Stimulated activated naive CD4-positive, alpha-beta T cell treated with Interleukin-2 at 50 U/mL for 16 hours (primary cell): ENCODE results near the gene SPCS1.
"Not testable (repeated sequence)": the region's sequence is repeated elsewhere in the genome, so short reads cannot be mapped to it uniquely, and the experiment has no call there.

Experiments
- DNase-seq: peaks from one replicate; lab custom pipeline; 2025; lab: John Stamatoyannopoulos, UW

SPCS1 gene

DNA sequence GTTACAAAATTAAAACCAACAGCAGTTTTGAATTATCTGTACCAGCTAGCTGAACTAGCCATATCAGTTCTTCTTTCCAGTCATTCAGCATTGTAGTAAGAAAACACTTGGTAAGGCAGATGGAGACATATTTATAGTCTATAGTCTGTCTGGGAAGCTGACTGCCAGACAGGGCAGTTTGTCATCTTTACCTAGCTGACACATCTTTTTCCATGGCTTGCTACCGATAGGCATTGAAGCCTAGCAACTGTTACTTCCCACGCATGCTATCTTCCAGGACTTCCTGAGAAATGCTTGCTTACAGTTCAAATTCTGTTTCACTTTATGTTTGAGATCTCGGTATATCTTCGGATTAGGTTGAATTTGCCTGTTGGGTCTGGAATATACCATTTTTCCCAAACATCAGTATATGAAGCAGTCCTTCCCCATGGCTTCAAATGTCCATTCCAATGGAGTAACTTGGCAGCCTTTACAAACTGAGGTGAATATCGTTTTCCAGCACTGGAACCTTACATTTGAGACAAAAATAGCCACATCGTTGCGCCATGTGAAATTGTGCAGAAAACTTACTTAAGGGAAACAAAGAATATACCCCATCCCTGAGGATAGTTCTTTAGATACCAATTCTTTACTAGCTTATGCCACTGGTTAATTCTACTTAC, 11.2 kb upstream of the SPCS1 start:
- no peak for DNase-seq

DNA sequence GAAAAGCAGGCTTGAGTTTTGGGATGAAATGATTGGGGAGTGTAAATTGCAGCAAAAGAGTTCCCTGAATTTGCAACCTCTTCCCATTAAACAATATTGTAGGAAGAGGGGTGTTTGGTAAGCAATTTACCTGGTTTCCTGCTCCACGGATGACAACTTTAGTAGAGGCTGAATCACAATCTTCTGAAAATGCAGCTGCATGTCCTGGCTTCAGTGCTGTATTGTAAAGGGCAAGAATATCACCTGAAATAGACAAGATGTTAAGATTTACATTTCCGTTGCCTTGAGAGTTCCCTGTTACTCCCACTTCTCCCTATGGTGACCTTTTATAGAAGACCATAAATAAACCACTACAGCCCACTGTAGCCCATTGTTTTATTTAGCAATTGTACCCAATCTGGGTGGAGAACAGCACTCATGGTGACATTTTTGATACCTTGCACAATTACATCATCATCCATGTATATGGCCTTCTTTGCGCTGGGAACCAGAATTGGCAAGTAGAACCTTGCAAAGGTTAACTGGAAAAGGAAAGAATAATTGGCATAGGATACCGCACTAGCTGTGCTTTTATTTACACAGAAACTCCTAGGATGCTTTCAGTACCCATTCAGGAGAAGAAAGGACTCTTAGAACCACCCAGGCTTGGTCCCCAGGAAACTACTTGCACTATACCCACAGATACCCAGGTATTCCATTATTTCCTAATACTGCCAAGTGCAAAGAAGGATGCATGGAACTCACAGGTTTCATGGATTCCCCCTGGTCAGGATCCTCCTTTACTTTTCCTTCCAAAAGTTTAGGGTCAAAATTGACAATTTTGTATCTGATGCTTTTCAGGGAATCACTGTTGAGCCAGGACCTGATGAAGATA, 9.9 kb upstream of the SPCS1 start:
- no peak for DNase-seq

DNA sequence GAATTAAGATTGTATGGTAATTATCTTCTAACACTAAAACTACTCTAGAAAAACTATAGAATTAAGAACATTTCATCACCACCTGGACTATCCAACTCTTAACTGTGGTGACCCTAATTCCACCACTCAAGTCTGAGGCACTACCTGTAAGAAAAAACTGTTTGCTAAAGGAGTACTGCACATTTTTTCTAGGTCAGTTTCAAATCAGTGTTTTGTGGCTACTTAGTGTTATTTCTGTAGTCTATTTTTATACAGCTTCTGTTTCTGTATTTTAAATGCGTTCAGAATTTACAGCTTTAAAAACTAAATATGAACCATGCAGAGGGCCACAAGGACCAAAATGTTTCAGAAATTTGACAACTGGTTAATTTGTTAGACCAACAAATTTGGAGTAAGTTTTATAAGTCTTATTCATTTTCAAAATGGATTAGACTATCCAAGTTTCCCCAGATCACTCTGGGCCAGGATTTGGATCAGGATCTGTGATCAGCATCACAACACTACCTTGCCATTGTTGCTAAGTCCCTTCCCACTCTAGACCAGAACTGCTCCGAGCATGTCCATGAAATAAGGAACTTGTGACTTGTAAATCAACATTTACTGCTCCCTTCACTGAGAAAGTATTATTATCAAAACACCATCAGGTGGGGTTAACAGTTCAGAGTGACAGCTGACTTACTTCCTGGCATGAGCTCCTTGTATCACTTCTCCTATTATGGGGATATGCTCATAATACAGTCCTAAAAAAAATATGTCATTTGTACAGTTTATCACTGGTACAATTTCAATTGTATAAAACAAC, 8.9 kb upstream of the SPCS1 start:
- DNase-seq = no peak

DNA sequence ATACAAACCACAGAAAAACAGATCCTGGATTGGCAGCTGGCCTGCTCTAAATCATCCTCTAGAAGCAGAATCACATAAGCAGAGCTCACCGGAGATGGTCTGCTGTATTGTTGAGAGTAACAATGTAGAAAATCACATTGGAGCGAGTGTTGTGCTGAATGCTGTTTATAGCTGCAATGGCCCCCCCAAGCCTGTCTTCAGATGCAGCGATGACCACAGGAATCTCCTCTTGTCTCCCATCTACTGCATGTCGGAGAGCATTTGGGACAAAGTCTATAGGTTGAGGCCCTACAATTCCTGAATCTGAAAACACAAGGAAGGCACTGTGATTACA, 8.3 kb upstream of the SPCS1 start:
- no peak for DNase-seq

DNA sequence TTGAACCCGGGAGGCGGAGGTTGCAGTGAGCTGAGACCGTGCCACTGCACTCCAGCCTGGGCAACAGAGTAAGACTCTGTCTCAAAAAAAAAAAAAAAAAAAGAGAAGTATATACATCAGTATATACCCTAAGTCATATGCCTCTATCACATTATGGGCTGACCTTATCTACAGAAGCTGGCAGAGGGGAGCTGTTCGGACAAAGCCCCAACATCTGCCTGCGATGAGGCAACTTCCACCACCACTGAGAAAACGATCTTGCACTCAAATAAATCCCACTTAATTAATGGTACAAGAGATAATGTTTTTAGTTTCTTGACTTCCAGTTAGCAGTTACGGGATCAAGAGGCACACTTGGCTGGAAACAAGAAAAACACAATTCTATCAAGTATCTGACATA, 2.6 kb upstream of the SPCS1 start:
- DNase-seq = no peak

DNA sequence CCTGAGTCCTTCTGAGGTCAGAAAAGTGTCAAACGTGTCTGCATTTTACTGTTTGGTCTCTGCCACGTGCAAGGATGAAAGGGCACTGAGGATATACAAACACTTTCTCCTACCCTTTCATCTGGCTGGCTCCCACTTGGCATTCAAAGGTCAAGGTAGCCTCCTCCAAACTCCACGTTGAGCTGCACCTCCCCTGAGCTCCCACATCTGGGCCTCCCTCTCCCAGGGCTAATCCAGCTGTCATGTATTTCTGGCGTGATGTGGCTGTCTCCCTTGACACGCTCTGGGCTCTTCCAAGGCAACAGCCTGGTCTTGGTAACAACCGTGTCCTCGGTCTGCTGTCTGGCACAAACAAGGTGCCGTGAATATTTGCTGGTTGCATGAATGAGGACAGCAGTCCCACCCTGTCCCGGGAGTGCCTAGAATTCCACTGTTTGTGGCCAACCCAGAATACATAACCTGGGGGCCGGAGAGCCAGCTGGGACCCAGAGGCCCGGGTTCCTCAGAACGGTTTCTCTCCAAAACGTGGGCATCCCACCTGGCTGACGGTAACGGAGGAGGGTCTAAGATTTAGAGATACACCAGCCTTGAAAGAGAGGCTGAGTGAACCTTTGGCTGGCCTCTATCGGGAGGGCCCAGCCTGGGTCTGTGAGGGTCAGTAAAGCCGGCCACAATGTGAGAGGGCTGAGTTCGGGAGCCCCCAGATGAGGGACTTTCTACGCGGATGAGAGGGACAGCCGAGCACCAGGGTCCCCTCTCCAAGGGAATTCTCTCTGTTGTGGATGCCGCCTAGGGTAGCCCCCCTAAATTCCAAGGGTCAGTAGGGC, 1.1 kb upstream of the SPCS1 start:
- no peak for DNase-seq

DNA sequence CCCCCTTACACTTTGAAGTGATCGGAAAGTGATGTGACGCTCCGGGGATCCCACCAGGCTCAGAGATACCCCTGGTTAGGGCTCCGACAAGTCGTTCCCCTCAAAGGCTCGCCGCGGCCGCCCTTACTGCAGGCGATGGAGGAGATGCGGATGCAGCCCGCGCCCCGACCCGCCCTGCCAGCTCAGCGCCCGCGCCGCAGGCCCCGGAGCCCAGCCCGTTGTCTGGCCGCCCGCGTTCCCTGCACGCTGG, 543 bp upstream of the SPCS1 start:
- no peak for DNase-seq

DNA sequence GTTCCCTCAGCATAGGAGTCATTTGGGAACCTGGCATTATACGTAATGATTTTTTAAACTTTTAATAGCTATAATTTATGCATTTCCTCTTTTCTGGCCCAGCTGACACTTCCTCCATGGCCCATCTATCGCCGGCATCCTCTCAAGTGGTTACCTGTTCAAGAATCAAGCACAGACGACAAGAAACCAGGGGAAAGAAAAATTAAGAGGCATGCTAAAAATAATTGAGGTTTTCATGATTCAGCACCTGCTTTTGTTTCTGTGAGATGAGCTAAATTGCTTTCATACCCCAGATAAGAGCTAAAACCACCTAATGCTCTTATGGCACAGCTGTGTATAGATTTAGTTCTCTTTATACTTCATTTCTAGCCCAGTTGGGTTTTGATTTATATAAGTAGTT, 1.7 kb downstream of the SPCS1 start:
- DNase-seq = no peak

DNA sequence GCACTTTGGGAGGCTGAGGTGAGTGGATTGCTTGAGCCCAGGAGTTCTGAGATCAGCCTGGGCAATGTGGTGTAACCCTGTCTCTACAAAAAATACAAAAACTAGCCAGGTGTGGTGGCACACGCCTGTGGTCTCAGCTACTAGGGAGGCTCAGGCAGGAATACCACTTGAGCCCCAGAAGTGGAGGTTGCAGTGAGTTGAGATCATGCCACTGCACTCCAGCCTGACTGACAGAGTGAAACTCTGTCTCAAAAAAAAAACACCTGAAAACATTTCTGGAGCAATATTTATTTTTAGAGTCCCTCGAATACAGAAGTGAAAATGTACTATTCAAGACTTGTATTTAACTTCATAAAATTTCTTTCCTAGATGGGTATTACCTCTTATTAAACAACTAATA, 4.6 kb downstream of the SPCS1 start:
- DNase-seq = no peak

DNA sequence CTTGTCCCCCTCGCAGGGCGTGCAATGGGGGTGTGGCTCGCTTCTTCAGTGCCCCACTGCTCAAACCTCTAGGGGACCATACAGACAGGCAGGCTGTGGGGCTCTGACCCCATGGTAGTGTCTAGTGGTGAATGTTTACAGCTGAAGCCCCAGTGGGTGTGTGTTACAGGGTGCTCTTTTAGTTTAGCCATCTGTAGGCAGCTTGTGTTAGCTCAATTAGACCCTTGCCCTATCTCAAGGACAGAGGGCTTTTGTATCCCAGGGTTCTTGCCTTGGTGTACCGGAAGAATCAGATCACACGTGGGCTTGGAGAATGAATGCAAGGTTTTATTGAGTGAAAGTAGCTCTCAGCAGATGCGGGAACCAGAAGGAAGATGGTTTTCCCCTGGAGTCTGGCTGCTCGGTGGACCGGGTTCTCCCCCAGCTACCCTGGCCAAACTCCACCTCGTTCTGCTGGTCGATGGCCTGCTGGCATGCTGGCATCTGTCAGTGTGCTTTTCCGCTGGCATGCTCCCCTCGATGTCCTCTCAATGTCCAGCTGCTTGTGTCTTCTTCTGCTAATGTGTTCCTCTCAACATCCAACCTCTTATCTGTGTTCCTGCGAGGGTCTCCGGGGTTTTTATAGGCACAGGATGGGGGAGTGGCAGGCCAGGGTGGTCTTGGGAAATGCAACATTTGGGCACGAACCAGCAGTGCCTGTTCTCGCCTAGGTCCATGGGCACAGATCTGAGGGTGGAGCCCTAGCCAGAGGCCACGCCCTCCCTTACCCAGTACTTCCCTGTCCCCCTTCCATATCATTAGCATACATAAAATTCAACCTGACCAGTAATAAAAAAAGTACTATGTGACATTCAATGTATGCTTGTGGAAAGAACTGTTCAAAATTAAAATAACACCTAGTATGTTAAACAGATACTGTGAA, 6.6 kb downstream of the SPCS1 start:
- no peak for DNase-seq

DNA sequence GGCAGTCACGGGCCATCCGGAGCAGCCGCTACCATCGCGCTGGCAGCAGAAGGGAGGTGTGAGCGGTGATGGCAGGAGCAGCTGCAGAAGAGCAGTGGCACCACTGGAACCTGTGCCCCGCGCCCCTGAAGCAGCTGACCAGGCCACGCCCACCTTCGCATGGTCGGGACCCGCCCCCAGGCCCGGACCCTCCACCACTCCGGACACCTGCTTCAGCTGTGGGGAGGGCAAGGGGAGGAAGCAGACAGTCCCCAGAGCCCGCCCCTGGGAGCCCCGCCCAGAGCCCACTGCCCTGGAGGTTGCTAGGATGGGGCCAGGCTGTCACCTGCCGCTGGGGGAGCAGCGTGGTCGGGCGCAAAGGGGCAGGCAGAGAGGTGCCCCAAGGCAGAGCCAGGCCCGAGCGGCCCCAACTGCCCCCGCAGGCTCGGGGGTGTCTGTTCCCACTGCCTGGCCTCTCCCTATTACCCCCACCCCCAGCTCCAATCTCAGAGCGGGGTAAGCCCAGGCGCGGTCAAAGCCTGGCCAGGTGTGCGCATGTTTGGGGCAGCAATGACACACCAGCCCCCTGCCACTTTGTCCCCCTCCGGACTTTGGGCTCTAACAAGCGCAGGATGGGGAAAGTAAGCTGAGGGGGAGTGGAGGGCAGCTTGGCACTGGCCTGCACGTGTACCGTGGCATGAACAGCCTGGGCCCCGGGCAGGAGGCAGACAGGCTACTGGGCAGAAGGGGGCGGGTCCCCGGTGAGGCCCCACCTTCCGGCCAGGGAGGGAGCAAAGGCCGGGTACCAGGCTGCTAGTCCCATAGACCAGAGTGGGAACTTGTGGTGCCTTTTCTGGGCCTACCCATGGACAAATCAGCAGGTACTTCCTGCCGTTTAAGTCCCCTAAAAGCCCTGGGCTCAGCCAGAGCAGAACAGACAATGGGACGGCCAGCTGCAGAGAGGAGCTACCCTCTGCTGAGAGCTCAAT, 8.7 kb downstream of the SPCS1 start:
- DNase-seq = no peak

DNA sequence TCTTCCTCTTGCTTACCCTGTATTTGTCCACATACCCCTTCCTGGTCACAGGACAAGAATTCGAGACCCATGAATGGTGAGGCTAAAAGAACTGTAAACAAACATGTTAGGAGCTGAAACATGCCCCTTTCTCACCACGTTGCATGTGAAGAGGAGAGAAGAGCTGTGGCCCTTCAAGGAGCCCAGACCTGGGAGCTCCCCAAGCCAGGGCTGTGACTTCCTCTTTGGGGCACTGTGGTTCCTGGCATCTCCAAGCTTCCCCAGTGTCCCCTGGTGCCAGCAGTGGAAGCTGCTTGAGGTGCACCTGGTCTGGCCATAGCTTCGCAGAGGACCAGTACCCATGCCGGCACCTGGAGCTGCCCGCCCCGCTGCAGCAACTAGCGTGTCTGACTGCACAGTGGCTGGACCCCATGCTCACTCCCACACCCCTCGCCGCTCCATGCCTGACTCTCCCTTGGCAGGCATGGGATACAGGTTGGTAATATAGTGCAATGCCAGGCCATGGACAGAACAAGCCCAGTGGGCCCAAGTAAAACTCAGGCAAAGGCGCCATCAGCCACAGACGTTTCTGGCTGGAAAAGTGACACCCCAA, 9.9 kb downstream of the SPCS1 start:
- DNase-seq = no peak

DNA sequence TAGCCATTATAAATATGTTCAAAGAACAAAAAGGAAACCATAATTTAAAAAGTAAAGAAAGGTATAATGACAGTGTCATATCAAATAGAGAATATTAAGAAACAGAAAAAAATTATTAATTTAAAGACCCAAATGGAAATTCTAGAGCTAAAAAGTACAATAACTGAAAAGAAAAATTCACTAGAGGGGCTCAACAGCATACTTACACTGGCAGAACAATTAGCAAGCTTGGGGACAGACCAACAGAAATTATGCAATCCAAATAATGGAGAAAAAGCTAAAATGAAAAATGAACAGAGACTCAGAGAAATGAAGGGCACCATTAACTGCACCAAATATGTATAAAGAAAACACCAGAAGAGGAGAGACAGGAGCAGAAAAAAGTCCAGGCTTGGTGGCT, 13.7 kb downstream of the SPCS1 start:
- DNase-seq = no peak

DNA sequence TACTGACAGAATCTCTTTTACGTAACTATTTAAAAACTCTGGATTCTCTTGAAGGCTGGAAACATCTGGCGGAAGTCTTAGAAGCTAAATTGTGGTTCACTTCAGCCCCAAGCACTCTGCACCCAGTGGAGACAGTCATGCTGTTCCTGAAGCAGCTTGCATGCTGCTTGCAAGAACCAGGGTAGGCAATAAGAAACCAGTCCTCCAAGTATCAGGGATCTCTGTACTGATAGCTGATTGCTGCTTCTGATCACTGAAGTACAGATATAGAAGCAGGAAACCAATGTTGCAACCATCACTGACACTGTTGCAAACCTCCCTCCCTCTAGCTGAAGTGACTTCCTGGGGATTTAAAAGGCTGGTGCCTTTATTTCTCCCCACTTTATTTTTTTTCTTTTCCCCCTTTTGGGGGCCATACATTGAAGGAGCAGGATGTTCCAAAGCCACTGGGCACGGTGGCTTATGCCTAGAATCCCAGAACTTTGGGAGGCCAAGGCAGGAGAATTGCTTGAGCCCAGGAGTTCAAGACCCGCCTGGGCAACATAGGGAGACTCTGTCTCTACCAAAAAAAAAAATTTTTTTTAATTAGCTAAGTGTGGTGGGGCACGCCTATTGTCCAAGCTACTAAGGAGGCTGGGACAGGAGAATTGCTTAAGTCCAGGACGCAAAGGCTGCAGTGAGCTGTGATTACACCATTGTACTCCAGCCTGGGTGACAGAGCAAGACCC, 15.3 kb downstream of the SPCS1 start:
- DNase-seq = no peak

DNA sequence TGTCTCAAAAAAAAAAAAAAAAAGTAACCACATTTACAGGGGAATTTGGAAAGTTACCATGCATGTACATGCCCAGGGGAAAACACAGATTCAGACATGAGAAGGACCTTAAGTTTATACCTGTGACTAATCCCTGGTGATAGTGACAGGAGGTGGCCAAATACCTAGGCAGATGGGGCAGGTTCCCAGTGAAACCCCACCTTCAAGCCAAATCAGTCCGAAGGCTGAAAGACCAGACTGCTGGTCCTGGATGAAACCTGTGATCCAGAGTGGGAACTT, 15.8 kb downstream of the SPCS1 start:
- no peak for DNase-seq

DNA sequence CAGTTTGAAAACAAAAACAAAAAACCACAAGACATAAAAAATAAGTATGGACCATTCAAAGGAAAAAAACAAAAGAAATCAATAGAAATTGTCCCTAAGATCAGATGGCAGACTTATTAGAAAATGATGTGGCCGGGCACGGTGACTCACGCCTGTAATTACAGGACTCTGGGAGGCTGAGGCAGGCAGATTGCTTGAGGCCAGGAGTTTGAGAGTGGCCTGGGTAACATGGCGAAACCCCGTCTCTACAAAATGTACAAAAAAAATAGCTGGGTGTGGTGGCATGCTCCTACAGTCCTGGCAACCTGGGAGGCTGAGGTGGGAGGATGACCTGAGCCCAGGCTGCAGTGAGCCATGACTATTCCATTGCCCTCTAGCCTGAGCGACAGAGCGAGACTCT, 16.6 kb downstream of the SPCS1 start:
- DNase-seq = no peak

DNA sequence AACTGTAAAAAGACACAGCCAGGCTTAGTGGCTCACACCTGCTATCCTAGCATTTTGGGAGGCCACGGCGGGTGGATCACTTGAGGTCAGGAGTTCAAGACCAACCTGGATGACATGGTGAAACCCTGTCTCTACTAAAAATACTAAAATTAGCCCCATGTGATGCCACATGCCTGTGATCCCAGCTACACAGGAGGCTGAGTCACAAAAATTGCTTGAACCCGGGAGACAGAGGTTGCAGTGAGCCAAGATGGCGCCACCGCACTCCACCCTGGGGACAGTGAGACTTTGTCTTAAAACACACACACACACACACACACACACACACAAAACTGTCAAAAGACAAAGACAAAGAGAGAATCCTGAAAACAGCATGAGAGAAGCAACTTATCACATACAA, 18.0 kb downstream of the SPCS1 start:
- no peak for DNase-seq

DNA sequence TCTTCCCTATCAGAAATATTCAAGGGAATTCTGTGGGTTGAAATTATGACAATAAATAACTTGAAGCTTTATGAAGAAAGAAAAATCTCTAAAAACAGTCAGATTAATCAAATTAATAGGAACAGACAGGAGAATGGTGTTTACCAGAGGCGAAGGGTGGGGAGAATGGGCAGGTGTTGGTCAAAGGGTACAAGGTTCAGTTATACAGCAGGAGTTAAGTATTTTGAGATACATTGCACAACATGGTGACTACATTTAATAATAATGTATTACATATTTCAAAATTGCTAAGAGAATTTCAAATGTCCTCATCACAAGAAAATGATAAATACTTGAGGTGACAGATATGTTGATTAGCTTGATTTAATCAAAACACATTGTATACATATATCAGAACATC, 18.6 kb downstream of the SPCS1 start:
- DNase-seq = no peak

DNA sequence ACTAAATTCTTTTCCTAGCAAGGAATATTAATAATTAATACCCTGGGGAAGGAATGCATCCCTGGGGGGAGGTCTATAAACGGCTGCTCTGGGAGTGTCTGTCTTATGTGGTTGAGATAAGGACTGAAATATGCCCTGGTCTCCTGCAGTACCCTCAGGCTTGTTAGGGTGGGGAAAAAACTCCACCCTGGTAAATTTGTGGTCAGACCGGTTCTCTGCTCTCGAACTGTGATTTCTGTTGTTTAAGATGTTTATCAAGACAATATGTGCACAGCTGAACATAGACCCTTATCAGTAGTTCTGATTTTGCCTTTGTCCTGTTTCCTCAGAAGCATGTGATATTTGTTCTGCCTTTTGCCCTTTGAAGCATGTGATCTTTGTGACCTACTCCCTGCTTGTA, 22.8 kb downstream of the SPCS1 start:
- not testable (repeated sequence) for DNase-seq
